ENCODE data around the gene LITAFD.

The LITAFD gene

DNA sequence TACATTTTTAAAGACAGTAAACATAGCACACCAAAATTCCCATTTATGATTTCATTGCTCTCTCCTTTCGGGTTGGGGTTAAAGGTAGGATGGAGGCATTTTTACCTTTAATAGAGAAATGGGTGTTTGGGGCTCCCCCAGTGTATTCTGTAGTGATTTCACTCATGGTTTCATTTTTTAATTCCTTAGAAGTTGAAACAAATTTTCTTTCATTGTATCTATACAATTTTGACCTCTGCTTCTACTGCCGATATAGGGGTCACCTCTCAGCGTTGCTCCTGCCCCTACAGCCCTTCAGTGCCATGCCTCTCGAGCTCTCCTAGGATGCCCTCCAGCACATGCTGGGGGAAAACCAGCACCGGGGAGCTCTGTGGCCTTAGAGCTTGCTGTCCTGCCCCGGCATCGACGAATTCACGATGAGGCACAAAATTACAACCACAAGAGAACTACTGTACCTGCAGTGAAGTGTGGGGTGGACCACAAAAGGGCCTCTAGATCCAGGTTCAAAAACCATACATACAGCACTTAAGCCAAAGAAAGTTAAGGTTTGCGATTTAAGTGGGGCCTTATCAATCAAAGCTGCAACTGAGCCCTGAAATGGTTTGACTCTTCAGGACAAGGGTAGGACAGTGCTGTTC is 39.3 kb downstream of the LITAFD start:
- DNase-seq: no peak

DNA sequence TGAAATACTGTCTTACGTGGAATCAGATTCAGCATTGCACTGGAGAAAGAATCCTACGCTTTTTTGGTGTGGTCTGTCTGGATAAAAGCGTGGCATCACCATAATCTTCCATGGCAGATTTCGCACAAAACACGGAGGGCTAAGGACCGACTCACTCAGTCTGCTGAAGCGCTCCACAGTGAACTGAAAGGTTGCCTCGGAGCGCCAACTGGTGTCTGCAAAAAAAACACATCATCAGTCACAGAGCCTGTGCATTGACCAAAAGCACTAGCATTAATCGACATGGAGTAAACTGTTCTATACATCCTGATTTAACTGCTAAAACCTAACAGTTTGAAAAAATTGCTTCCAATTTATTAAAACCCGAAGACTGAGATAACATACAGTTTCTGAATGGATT is 41.0 kb downstream of the LITAFD start:
- no peak for DNase-seq

DNA sequence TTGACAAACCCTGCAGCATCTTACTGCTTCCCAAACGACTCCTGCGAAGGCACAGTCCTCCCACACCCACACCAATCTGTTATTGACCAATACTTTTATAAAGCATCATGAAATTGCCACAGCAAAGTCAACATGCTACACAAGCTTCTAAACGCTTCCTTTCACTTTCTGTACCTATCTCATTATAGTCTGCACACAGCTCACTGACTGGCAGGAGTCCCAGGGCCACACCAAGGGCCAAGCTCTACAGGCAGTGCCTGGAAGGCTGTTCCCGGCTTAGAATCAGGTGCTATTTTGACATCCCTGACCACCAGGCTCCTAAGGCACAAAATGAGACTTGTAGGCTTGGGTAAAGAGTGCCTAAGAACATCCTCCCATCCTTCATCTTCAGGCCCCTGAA is 42.1 kb downstream of the LITAFD start:
- DNase-seq: no peak

DNA sequence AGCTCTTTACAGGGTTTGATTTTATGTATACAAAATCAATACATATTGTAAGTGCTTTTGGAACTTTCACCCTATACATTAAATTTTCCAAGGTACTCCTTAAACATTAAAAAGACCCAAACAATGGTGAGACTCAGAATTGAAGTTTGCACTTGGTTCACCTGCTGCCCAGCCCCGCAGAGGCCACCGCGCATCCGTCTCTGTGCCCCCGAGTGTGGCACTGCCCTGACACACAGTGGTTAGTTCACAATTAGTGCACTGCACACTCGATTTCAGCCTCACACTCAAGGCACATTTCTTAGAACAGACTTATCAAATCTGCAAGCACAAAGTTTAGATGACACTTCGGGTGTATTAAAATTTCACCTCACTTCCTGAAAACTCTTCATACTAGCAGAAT is 43.3 kb downstream of the LITAFD start:
- DNase-seq: no peak

DNA sequence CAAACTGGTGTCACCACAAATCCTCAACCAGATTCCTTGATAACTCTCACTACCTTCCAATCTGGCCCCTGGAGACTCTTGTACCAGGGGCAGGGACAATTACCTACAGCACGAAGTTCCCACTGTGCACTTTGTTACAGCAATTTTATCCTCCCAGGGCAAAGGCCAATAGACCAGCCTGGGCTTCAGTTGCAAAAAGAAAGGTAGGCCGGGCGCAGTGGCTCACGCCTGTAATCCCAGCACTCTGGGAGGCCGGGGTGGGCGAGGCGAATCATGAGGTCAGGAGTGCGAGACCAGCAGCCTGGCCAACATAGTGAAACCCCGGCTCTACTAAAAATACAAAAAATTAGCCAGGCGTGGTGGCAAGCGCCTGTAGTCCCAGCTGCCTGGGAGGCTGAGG is 44.7 kb downstream of the LITAFD start:
- no peak for DNase-seq

DNA sequence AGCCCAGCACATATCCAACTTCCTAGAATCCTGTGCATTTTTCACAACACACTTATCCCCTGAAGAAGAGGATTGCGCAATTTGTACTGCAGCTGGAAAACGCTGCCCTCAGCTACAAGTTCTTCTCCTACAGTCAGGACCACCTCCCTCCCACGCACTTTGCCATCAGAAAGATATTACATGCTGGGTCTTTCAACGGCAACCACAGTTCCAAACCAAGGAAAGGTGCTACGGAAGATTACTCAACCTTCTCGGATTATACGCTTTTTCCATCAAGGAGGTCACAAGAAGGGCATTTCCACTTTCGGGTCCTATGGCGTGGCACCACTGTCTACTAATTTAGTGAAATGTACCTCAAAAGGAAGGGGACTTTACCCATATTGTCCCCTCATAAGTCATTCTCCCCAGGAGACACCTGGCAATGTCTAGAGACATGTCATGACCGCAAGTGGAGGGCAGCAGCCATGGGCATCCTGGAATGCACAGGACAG is 46.4 kb downstream of the LITAFD start:
- no peak for DNase-seq

DNA sequence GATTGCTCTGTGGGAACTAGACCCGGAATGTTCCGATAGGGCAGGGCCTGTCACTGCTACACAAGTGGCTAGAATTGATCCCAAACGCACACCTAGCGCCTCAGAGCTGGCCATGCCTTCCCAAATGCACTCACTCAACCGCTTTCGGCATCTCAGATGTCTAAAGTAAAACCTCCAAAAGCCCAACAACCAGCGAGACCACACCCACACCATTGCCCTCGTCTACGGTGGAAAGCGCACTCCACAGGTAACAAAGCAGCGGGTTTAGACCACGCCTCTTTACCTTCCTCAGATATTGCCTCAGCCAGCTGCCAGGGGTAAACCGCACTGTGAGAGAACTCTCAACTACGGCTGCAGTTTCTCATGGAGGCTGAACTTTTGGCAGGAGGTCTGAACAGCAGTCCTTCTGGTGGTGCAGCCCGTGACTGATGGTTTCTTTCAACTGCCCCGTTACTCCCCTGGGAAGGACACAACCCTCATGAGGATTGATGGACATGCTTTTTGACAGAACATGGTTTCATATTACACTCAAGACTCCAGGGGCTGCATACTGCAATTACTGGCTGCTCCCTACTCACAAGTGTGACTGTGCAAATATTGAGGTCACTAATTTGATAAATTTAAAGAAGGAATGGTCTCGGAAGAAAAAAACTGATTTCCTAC is 47.1 kb downstream of the LITAFD start:
- no peak for DNase-seq

DNA sequence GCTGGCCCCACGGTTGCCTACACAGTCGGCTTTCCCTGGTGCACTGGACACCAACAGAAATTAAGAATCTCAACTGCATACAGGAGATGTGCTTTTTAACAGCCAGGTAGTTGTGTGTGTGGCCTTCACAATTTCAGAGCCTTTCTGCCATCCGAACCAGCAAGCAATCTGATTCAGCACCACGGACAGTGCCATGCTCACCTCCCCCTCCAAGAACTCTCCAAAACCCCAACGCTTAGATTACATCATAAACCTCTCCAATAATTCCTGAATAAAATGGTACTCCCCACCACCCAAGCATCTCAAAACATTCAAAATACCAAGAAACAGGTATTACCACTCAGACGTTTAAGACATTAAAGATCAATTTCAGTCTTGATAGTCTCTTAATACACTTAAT is 49.7 kb downstream of the LITAFD start:
- DNase-seq: peak in 5 of 6 experiments; percentile 22 to 52 (median 47)

DNA sequence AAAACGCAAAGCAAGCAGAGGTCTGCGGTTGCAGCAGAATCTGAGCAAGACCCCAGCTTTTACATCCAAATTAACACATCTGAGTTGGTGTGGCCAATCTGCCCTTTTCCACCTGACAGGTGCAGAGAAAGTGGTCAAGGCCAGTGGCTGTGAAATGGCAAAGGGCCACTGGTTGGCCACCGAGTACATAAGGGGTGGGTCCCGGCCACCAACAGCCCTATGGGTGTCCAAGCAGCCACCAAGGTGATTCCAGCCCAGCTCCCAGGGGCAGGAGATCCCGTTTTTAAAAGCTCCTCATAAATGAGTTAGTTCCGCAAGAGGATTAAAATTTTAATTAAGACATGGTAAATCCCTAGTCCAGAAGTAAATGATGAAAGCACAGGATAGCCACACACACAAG is 52.5 kb downstream of the LITAFD start:
- no peak for DNase-seq
